Astrocyte (in vitro differentiated cells and primary cell): Measurements from ENCODE around the gene RAB6B. TPM values are rescaled to one million over a fixed set of nuclear protein-coding genes. Genes with fewer than 3 reads are reported as not detected.

Experiments
- DNase-seq: peaks from one replicate; pipeline ENCODE4 v3.0.0-alpha.2; 2010; ENCODE audit warnings: low read depth
- FAIRE-seq: peaks from 2 replicates; lab custom pipeline; 2011; peaks lifted over from hg19 to GRCh38; lab: Jason Lieb, UNC
- H2AFZ ChIP-seq: 2 replicates; pipeline ENCODE4 v1.6.0; 2012; ENCODE audit warnings: low read depth, low read length, inconsistent platforms
- H3K27ac ChIP-seq: 2 replicates; pipeline ENCODE4 v1.5.1; 2011; ENCODE audit warnings: low read depth, low read length, inconsistent platforms
- H3K27me3 ChIP-seq: 2 replicates; pipeline ENCODE4 v1.6.0; 2011; ENCODE audit warnings: low read length, inconsistent platforms; ENCODE audit not compliant: insufficient read depth
- H3K36me3 ChIP-seq: 2 replicates; pipeline ENCODE4 v1.5.1; 2011; ENCODE audit warnings: low read length, inconsistent platforms; ENCODE audit not compliant: insufficient read depth
- H3K4me1 ChIP-seq: 2 replicates; pipeline ENCODE4 v1.5.1; 2011; ENCODE audit warnings: low read length, inconsistent platforms; ENCODE audit not compliant: insufficient read depth
- H3K4me2 ChIP-seq: 2 replicates; pipeline ENCODE4 v1.6.0; 2012; ENCODE audit warnings: low read length, inconsistent platforms
- H3K4me3 ChIP-seq: 2 replicates; pipeline ENCODE4 v1.5.1; 2011; ENCODE audit warnings: low read depth, mild to moderate bottlenecking, low read length, inconsistent platforms; ENCODE audit not compliant: insufficient read depth
- H3K79me2 ChIP-seq: 2 replicates; pipeline ENCODE4 v1.6.0; 2012; ENCODE audit warnings: mild to moderate bottlenecking, low read length, inconsistent platforms; ENCODE audit not compliant: insufficient read depth
- H3K9ac ChIP-seq: 2 replicates; pipeline ENCODE4 v1.6.0; 2012; ENCODE audit warnings: mild to moderate bottlenecking, low read length, inconsistent platforms
- H3K9me3 ChIP-seq: 2 replicates; pipeline ENCODE4 v1.5.1; 2012; ENCODE audit warnings: low read depth, mild to moderate bottlenecking, low read length, inconsistent platforms; ENCODE audit not compliant: insufficient read depth
- H4K20me1 ChIP-seq: 2 replicates; pipeline ENCODE4 v1.6.0; 2012; ENCODE audit warnings: low read length, inconsistent platforms; ENCODE audit not compliant: insufficient read depth
- H3K27ac Mint-ChIP-seq: one replicate; pipeline ENCODE4 v1.8.0; 2021; ENCODE audit warnings: mild to moderate bottlenecking, mixed read lengths; ENCODE audit not compliant: unreplicated experiment
- H3K27me3 Mint-ChIP-seq: one replicate; pipeline ENCODE4 v1.8.0; 2021; ENCODE audit warnings: low read depth, mixed read lengths; ENCODE audit not compliant: unreplicated experiment
- H3K36me3 Mint-ChIP-seq: one replicate; pipeline ENCODE4 v1.8.0; 2021; ENCODE audit warnings: low read depth, mixed read lengths; ENCODE audit not compliant: unreplicated experiment
- H3K4me1 Mint-ChIP-seq: one replicate; pipeline ENCODE4 v1.8.0; 2021; ENCODE audit warnings: low read depth, mixed read lengths; ENCODE audit not compliant: unreplicated experiment
- H3K4me3 Mint-ChIP-seq: one replicate; pipeline ENCODE4 v1.8.0; 2021; ENCODE audit warnings: mild to moderate bottlenecking, moderate library complexity, mixed read lengths; ENCODE audit not compliant: unreplicated experiment
- H3K9me3 Mint-ChIP-seq: one replicate; pipeline ENCODE4 v1.8.0; 2021; ENCODE audit warnings: mild to moderate bottlenecking, mixed read lengths; ENCODE audit not compliant: unreplicated experiment
- EZH2 ChIP-seq: IDR thresholded peaks from 2 replicates; pipeline ENCODE4 v1.6.1; 2012; ENCODE audit warnings: mild to moderate bottlenecking, low read length, inconsistent platforms; ENCODE audit not compliant: insufficient read depth
- total RNA-seq: library from RNA; stranded (reverse); gene quantifications from 2 replicates; pipeline ENCODE4 v1.2.1, GENCODE V29; 2021
- TF ChIP-seq, protein P1 (sequence below): IDR thresholded peaks from 2 replicates; pipeline ENCODE4 v1.5.1; 2011; ENCODE audit warnings: low read depth, mild to moderate bottlenecking, inconsistent platforms, low read length, moderate library complexity; ENCODE audit not compliant: insufficient read depth

The RAB6B gene
- total RNA-seq, 1 donor from 2014 or later: 61.8 TPM

DNA sequence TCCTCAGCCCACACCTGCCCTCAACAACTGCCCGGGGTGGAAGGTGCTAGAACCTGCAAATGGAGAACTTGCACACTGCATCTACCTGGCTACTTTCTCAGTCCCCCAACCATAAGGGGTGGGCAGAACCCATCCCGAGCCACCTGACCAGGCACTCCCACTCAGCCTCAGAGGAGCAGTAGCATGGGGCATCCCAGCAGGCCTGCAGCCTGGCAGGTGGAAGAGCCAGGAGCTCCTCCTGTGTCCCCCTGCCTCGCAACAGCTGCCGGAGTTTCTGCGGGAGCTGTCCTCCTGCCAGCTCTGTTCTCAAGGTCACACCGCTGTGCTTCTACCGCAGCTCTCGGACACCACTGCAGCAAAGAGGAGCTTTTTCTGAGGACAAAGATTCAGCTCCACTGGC lies 27.5 kb downstream of the RAB6B start:
- H3K9ac ChIP-seq: no peak overlapping the region
- H3K9me3 ChIP-seq: no peaks in the 10 kb centered on the region
- no peak overlapping the region for H3K4me3 ChIP-seq
- H3K9me3 Mint-ChIP-seq: no peaks in the 10 kb centered on the region
- no peak overlapping the region for H3K4me3 Mint-ChIP-seq
- H3K4me2 ChIP-seq: no peak overlapping the region
- H3K79me2 ChIP-seq: no peaks in the 10 kb centered on the region
- H3K27me3 Mint-ChIP-seq: peaks cover 2% of the 10 kb centered on the region
- no peaks in the 10 kb centered on the region for H3K36me3 ChIP-seq
- H3K27ac Mint-ChIP-seq: no peak overlapping the region
- DNase-seq: no peak
- no peak overlapping the region for H3K27ac ChIP-seq
- TF ChIP-seq EZH2: no peak
- TF ChIP-seq, protein P1, sequence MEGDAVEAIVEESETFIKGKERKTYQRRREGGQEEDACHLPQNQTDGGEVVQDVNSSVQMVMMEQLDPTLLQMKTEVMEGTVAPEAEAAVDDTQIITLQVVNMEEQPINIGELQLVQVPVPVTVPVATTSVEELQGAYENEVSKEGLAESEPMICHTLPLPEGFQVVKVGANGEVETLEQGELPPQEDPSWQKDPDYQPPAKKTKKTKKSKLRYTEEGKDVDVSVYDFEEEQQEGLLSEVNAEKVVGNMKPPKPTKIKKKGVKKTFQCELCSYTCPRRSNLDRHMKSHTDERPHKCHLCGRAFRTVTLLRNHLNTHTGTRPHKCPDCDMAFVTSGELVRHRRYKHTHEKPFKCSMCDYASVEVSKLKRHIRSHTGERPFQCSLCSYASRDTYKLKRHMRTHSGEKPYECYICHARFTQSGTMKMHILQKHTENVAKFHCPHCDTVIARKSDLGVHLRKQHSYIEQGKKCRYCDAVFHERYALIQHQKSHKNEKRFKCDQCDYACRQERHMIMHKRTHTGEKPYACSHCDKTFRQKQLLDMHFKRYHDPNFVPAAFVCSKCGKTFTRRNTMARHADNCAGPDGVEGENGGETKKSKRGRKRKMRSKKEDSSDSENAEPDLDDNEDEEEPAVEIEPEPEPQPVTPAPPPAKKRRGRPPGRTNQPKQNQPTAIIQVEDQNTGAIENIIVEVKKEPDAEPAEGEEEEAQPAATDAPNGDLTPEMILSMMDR: no peak
- peaks cover 13% of the 10 kb centered on the region for H3K4me1 Mint-ChIP-seq
- no peak overlapping the region for H2AFZ ChIP-seq
- no peak for FAIRE-seq
- no peaks in the 10 kb centered on the region for H3K4me1 ChIP-seq
- peaks cover 5% of the 10 kb centered on the region for H4K20me1 ChIP-seq
- peaks cover 8% of the 10 kb centered on the region for H3K36me3 Mint-ChIP-seq
- peaks cover 5% of the 10 kb centered on the region for H3K27me3 ChIP-seq

DNA sequence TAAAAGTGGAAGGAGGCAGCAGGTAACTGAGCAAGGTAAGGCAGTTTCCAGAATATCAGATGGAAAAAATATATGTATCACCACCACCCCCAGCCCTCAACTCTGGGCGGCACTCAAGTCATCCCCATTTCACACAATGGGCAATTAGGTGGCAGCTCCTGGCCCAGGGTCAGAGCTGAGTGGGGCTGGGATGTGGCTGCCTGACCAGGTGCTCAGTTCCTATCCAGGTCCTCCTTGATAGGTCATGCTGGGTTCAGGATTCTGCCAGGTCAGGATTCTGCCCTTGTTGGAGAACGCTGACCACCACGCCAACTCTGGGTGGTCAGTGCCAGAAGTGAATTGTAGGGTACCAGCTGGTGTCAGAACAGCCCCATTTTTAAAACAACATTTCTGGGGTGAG lies 29.5 kb downstream of the RAB6B start:
- no peaks in the 10 kb centered on the region for H3K9me3 Mint-ChIP-seq
- H3K27me3 Mint-ChIP-seq: peaks cover 4% of the 10 kb centered on the region
- Histone ChIP-seq H3K4me3 (no peak overlapping the region), H2AFZ (no peak overlapping the region), H3K27ac (no peak overlapping the region), H3K9ac (no peak overlapping the region), H3K27me3 (peaks cover 5% of the 10 kb centered on the region), H3K79me2 (no peaks in the 10 kb centered on the region), H4K20me1 (peaks cover 5% of the 10 kb centered on the region), H3K36me3 (no peaks in the 10 kb centered on the region), H3K4me1 (no peaks in the 10 kb centered on the region), H3K9me3 (no peaks in the 10 kb centered on the region), H3K4me2 (no peak overlapping the region)
- DNase-seq (no peak), FAIRE-seq (no peak)
- H3K36me3 Mint-ChIP-seq: peaks cover 20% of the 10 kb centered on the region
- no peak overlapping the region for H3K27ac Mint-ChIP-seq
- H3K4me1 Mint-ChIP-seq: peaks cover 6% of the 10 kb centered on the region
- no peak overlapping the region for H3K4me3 Mint-ChIP-seq
- TF ChIP-seq EZH2: no peak
- TF ChIP-seq, protein P1: no peak

DNA sequence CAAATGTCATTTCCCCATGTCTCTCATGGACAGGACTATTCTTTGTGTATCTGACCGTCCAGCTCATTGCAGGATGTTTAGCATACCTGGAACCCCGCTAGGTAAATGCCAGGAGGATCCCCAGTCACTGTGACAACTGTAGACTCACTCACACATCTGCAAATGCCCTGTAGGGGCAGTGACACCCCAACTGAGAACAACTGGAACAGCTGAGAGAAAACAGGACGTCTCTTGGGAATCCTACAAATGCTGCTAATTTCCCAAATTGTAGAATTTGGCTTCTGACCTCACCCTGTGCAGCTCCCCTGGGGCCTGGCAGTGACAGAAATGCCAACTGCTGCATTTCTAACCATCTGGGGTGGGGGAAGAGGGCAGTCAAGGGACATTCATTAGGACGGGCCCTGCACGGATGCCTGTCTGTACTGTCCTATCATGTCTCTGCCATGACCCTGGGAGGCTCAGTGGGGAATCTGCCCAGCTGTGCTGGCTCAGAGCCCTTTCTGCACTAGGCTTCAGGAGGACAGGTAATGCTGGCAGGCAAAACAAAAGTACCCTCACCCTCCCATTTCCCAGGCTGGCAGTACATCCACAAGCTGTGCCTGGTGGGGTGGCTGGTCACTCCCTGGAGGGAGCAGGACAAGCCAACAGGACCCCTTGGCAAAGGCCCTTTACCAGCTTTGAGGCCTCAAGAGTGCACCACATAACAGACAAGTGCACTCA lies 30.4 kb downstream of the RAB6B start:
- Histone ChIP-seq H3K9me3 (no peaks in the 10 kb centered on the region), H4K20me1 (peaks cover 5% of the 10 kb centered on the region), H3K79me2 (no peaks in the 10 kb centered on the region), H3K27me3 (peaks cover 5% of the 10 kb centered on the region), H2AFZ (no peak overlapping the region), H3K9ac (no peak overlapping the region), H3K4me2 (no peak overlapping the region), H3K36me3 (no peaks in the 10 kb centered on the region), H3K4me1 (no peaks in the 10 kb centered on the region), H3K4me3 (no peak overlapping the region), H3K27ac (no peak overlapping the region)
- Mint-ChIP-seq H3K9me3 (no peaks in the 10 kb centered on the region), H3K4me1 (peaks cover 4% of the 10 kb centered on the region), H3K27me3 (peaks cover 4% of the 10 kb centered on the region), H3K4me3 (no peak overlapping the region), H3K36me3 (peaks cover 18% of the 10 kb centered on the region), H3K27ac (no peak overlapping the region)
- DNase-seq: no peak
- no peak for TF ChIP-seq EZH2
- TF ChIP-seq, protein P1: peak; percentile 5
- FAIRE-seq: no peak
